ENCODE data around the gene HOTAIR.

- TF ChIP-seq CTCF (conservative IDR thresholded peaks at IDR 0.05) (no peak), EZH2 (IDR thresholded peaks at IDR 0.05; ENCODE audit: low read depth) (no peak)
Measured at GRCh38 chr12:53972722-53973235, 2.0 kb downstream of the HOTAIR start, which contains the start of gene HOXC11.

All from PC-9 (cell line).